Ovary (tissue), 3 donors: ENCODE results near the gene ST3GAL3.

Experiments used
- CTCF ChIP-seq, 3 donors: fragments of 450-650 bp in 2 of 3; fragments of 200-600 bp in 1 of 3; IDR thresholded peaks; one replicate each; pipeline versions ENCODE4 v1.5.1 to v1.8.0; 2016 to 2022; ENCODE audit warnings: antibody characterized with exemption in 3 of 3, mild to moderate bottlenecking in 1 of 3
- EP300 ChIP-seq: sonication (generic); formaldehyde crosslinking; IDR thresholded peaks from one replicate; pipeline ENCODE4 v1.6.1; 2017; ENCODE audit warnings: antibody characterized with exemption
- donor health status: DM: no; HTN: no; CAD: no.

GRCh38 chr1:43933386-43934100 lies 226.2 kb downstream of the ST3GAL3 start, which contains the start of gene ARTN:
- TF ChIP-seq CTCF (IDR thresholded peaks at IDR 0.05) (no peak), EP300 (no peak)
